NCI-H2081 treated with DMSO at 0.1 percent for 48 hours (cell line): ENCODE measurements around the gene CYP1A2.
"Not testable (repeated sequence)": the region's sequence is repeated elsewhere in the genome, so short reads cannot be mapped to it uniquely, and the experiment has no call there.

Source experiments
- DNase-seq: peaks from one replicate; lab custom pipeline; 2025; lab: John Stamatoyannopoulos, UW

CYP1A2 gene, protein sequence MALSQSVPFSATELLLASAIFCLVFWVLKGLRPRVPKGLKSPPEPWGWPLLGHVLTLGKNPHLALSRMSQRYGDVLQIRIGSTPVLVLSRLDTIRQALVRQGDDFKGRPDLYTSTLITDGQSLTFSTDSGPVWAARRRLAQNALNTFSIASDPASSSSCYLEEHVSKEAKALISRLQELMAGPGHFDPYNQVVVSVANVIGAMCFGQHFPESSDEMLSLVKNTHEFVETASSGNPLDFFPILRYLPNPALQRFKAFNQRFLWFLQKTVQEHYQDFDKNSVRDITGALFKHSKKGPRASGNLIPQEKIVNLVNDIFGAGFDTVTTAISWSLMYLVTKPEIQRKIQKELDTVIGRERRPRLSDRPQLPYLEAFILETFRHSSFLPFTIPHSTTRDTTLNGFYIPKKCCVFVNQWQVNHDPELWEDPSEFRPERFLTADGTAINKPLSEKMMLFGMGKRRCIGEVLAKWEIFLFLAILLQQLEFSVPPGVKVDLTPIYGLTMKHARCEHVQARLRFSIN

DNA sequence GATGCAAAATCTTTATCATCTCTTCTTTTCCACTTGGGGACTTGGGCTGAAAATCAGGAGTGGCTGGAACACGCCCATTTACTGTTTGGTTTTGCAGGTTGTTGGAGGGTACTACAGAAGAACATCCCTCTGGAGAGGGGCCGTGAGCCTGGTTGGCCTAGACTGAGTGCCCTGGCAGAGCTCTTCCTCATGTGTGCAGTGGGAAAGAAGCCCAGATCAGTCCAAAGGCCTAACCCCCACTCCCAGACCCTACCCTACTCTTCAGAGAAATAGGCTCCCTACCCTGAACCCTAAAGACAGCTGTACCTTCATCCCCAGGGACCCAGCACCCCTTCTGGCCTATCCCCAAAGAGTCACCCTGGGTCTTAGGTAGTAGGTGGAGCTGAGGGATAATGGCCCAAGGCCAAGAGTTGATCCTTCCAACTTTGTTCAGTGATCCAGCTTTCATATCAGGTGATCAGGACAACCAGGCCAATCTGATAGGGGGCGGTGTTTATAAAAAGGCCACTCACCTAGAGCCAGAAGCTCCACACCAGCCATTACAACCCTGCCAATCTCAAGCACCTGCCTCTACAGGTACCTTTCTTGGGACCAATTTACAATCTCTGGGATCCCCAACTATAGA, at the start of gene CYP1A2:
CYP1A2 (plus strand) TSS at position 524 of the 625 bp plus-strand sequence. CDS start 894 bp downstream, outside the sequence.
- DNase-seq, result no peak

DNA sequence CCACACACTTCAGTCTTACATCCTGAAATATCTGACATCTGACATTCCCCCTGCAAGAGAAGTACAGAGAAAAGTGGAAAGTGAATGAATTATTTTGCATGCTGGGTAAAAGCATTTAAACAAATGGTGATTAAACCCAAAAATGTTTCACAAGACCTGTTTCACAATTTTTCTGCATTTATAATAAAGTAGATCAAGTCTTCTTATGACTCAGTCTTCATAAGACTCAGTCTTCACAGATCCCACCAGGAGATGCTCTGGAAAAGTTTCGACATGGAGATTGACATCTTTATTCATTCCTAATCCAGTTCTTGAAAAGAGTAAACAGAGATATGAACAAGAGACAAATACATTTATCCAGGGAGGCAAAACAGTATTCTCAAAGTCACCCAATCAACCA, 39.6 kb upstream of the CYP1A2 start:
- no peak for DNase-seq

DNA sequence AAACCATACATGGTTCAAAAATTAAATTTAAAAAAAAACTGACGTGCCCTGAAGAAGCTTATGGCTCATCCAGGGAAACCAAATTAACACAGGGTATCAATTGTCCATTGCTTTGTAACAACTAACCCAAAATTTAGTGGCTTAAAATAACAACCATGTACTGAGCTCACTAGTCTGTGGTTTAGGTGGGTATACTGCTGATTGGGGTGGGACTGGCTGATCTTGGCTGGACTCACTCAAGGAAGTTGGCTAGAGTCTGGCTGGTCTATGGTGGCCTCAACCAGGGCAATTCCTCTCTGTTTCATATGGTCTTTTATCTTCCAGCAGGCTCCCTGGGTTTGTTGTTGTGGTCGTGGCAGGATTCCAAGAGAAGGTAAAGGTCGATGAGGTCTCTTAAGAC, 38.8 kb upstream of the CYP1A2 start:
- DNase-seq, result no peak

DNA sequence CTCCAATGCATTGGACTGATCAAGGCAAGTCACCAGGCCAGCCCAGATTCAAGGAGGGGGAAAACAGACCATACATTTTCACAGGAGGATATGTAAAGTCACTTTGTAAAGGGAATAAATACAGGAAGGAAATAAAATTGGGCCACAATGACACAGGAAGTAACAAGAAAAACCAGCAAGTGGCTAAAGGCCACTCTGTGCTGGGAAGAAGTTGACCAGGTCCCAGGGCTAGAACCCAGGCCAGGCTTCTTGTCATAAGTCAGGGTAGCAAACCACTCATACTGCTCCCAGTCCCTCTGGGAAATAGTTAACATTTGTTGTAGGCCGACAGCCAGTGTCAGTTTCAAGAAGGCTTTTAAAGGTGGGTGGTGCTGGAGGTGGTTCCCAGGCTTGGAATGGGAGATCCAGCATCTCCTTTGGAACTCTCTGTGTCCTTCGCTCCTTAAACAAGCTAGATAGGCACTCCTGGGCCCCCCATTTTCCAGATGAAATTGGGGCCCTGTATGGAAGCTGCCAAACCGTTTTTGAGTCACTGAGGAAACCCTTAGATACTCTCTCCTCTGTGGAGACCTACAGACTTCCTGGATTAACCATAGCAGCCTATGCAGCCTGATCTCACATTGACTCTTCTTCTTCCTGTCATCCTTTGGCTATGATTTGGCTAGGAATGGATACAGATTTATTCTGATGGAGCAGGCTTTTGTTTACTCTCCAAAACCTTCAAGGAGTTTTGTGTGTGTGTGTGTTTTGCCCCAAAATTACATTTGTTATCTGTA, 38.1 kb upstream of the CYP1A2 start:
- DNase-seq, result no peak

DNA sequence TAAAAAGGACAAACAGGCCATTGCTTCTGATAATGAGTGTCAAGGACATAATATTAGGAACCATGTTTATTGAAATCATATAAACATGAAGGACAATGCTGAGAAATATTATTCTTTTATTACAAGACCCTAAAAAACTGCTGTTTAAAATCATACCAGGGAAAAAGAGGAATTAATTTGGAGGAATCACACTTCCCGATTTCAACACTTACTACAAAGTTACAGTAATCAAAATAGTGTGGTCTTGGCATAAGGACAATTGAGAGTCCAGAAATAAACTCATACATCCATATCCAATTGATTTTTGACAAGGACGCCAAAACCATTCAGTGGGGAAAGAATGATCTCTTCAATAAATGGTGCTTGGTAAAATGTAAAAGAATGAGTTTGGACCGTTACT, 36.3 kb upstream of the CYP1A2 start:
- no peak for DNase-seq

DNA sequence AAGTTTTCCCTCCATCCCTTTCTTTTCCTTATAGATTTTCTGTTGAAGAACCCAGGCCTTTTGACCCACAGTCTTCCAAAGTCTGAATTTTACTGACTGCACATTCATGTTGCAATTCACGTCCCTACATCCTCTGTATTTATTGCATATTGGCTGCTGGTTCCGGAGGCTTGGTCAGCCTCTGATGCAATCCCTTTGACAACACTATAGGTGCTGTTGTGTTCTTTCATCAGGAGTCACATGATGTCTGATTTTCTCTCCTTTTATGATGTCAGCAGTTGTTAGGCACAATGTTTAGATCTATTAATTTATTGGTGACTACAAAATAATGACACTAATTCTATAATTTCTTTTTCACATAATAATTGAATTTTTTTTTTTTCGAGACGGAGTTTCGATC, 32.0 kb upstream of the CYP1A2 start:
- DNase-seq, result no peak

DNA sequence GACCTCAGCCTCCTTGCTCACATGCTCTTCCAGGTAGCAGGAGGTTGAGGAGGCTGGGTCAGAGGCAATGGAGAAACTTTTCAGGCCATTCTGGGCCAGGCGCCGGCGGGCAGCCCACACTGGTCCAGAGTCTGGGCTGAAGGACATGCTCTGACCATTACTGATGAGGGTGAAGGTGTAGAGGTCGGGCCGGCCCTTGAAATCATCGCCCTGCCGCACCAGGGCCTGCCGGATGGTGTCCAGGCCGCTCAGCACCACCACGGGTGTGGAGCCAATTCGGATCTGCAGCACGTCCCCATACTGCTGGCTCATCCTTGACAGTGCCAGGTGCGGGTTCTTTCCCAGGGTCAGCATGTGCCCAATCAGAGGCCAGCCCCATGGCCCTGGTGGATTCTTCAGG, 26.1 kb upstream of the CYP1A2 start:
- DNase-seq, result no peak

DNA sequence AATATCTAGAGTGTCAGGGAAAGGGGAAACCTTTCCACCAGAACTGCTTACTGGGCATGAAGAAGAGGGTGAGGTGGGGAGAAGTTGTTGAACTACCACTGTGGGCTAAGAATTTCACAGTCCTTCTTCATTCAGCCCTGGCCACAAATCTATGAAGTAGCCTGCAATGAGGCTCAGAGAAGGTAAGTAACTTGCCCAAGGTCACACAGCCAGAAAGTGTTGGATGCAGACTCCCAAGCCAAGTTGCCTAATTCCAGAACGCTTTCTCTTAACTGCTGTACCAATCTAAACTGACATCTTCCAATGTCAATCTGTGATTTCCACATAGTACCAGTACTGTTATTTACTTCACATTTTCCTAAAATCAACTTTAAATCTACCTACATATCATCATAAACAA, 25.5 kb upstream of the CYP1A2 start:
- no peak for DNase-seq

DNA sequence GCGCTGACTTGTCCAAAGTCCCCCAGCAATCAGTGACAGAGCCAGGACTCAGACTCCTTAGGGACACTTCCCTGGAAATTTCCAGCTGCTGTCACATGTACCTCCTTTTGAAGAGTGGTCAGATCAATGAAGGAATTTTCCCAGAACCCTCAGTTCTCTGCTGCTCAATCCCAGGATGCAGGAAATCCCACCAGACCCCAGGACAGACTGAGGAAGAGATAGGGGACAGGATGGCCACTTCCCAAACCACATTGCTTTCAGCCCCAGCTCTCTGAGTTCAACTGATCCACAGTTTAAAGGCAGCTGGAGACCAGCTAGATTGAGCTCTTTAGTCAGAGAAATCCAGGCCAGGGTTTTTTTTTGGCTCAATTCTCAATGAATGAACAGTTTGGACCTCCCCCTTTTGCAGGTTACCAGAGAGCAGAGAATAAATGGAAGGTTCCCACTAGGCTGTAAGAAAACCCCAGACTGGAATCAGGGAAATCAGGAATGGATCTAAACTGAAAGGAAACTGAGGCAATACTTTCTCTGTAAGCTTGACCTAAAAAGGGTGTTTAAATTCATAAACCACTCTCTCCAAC, 24.8 kb upstream of the CYP1A2 start:
- DNase-seq, result peak; percentile 34

DNA sequence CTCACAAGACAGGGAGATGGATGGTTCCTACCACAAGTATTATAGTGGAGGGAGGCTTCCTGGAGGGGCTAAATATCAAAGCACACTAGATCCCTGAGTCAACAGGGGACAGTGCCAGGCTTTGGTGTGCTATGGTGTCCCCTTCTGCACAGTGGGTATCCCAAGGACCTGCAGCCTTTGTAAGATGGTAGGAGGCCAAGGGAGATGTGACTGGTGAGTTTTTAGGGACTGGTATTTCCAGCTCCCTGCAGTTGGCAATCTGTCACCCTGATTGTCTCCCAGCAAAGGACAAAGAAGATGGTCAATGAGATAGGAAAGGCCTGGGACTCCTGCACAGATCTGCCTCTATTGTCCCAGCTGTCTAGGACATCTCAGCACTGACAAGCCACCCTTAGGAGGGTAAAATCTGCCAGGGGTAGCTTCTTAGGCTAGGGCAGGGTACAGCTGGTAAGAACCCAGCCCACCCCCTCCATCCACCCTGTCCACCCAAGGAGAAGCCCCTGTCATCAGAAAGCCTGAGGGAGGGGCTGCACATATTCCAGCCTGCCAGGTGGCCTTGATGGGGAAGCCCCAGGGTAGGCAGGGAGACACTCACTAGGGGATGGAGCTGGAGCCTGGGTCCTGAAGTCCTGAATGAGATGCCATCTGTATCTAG, 23.9 kb upstream of the CYP1A2 start:
- DNase-seq, result no peak

DNA sequence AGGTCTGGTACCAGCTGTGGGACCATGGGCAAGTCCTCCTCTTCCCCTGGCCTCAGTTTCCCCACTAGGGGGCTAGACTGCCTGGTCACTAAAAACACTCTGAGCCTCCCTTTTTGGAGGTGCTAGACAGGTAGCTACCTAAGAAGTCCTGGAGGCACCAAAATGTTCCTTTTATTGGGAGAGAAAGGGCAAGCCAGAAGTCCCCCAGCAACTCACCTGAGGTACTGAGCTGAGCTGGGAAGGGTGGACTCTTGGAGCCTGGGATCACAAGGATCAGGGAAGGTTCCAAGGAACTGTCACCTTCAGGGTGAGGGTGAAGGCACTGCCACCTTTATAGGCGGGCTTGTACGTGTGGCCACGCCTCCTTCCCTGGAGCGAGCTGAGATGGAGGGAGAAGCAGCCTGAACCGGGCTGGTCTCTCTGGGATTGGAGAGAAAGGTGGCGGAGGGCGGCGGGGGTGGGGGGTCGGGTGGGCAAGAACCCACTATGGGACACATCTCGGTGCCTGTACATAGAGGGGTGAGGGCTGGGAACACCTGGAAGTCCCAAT, 23.3 kb upstream of the CYP1A2 start, which contains the start of gene CYP1A1:
CYP1A1 (minus strand) TSS at position 304 of the 550 bp plus-strand sequence. CDS start 2,431 bp downstream, outside the sequence.
- DNase-seq, result no peak

DNA sequence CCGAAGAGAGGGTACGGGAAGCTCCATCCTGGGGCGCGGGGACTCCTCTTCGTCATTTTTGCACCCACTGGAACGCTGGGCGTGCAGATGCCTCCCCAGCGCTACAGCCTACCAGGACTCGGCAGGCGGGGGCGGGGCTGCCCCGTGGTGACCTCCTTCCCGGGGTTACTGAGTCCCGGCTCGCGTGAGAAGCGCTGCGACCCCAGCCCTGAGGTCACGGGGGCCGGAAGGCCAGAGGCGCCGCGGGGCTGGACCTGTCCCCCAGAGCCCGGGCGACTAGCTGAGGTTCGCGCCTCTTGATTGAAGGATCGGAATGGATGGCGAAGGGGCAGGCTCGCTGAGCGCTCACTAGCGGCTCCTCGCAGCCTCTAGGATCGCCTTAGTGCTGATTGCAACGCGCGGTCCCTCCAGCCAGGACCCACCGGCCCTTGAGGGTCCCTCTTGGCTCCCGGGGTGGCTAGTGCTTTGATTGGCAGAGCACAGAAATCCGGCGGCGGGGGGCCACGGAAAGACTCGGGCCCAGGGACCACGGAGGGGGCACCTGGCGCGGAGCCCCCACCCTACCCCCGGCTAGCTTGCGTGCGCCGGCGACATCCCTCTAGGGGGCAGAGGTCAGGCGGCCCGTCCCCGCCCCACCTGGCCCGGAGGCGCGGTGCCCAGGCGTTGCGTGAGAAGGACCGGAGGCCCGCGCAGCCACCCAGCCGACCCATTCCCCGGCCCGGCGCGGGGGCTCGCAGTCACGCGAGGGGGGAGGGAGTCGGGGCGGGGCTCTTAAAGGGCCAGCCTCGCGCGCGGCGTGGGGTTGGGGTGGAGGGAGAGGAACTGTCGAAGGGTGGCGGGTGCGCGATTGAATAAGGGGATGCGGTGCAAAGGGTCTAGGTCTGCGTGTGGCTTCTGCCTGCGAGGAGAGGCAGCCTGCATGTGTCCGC, 22.5 kb upstream of the CYP1A2 start:
- no peak for DNase-seq

DNA sequence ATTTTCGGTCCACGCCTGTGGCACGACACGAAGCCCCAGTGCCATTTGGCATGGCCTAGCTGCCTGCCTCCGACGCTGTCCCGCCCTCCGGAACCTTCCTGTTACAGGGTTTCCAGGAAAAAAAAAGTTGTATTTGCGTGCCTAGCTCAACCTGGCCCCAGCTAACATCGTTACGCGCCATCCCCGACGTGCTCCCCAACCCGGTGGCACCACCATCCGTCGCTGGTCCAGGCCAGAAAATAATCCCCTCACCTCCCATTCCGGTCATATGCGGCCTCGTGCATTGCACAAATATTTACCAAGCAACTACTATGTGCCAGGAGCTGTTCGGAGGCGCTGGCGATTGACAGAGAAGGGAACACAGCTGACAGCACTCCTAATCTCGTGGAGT, 21.9 kb upstream of the CYP1A2 start:
- DNase-seq, result no peak

DNA sequence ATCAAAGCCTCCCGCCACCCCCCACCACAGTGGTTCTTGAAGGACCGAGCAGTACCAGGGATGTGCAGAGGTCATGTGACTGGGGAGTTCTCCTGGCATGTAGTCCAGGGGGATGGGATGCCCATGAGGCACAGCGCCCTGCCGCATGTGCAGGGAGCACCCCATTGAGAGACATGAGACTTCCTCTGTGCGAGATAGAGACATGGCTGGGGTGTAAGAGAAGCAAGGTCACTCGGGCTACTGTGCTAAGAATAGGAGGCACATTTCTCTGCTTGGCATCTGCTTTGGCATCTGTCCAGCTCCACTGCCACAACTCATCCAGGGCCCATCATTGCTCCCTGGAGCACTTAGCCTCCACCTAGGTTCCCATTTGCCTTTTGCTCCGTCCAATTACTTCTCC, 20.9 kb upstream of the CYP1A2 start:
- DNase-seq, result no peak

DNA sequence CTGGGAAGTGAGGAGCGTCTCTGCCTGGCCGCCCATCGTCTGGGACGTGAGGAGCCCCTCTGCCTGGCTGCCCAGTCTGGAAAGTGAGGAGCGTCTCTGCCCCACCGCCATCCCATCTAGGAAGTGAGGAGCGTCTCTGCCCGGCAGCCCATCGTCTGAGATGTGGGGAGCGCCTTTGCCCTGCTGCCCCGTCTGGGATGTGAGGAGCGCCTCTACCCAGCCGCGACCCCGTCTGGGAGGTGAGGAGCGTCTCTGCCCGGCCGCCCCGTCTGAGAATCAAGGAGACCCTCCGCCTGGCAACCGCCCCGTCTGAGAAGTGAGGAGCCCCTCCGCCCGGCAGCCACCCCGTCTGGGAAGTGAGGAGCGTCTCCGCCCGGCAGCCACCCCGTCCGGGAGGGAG, 19.9 kb upstream of the CYP1A2 start:
- not testable (repeated sequence) for DNase-seq

DNA sequence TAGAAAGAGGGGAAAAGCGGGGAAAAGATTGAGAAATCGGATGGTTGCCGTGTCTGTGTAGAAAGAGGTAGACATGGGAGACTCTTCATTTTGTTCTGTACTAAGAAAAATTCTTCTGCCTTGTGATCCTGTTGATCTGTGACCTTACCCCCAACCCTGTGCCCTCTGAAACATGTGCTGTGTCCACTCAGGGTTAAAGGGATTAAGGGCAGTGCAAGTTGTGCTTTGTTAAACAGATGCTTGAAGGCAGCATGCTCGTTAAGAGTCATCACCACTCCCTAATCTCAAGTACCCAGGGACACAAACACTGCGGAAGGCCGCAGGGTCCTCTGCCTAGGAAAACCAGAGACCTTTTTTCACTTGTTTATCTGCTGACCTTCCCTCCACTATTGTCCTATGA, 19.3 kb upstream of the CYP1A2 start:
- not testable (repeated sequence) for DNase-seq

DNA sequence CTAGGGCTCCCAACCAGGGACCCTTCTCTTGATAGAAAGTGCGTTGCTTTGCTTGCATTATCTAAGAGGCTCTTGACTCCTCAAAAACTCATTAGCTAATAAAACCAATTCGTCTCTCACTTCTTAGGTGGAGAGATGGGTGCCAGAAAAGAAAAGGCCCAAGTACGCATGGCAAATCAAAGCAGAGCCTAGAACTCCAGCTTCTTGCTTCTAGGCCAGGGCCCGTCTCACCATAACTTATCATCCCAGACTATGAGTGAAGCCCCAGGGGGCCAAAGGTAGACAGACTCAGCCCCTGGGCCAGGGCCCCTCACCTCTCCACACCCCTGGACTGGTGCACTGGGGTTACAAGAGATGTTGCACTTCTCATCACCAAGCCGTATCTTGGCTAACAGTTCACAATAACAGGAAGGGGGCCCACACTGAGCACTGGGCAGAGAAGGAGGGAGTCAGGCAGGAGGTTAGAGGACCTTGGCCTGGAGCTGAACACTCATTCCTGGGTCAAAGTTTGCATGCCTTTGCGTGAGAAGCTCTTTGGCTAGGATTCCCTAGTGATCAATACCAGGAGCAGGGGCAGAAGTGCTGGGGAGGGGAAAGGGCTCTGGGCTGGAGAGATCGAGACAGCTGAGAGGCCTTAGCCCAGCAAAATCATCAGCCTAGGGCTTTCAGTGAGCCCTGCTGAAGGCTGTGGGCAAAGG, 17.9 kb upstream of the CYP1A2 start:
- no peak for DNase-seq

DNA sequence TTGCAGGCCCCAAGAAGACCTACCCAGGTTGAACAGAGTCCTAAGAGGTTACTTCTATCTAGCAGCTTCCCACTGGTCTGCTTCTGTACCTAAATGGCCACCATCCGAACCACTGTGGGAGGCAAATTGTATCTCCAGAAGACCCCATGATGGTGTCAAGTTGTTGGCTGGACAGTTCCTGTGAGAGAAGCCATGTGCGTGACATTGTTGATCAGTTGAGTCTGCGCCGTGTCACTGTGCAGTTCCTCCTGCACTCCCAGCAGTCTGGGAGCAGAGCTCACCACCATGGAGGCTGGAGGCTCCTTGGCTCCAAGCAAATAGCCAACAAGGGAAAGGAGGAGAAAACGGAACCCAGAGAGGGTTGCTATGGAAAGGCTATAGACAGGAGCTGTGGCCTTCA, 15.8 kb upstream of the CYP1A2 start:
- no peak for DNase-seq

DNA sequence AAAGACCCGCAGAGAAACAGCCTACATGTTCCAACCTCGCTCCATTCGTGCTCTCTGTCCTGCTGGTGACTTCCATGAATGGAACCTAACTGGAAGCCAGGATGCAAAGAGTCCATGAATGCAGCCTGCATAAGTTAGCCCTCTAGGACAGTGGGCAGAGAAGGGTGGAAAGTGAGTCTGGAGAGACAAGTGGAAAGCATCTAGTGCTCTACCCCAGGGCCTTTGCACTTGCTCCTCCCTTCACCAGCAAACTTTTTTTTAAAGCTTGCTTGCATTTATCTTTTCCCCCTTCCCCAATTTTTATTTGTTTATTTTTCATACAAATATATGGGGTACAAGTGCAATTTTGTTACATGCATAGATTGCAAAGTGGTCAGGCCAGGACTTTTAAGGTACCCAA, 15.4 kb upstream of the CYP1A2 start:
- no peak for DNase-seq

DNA sequence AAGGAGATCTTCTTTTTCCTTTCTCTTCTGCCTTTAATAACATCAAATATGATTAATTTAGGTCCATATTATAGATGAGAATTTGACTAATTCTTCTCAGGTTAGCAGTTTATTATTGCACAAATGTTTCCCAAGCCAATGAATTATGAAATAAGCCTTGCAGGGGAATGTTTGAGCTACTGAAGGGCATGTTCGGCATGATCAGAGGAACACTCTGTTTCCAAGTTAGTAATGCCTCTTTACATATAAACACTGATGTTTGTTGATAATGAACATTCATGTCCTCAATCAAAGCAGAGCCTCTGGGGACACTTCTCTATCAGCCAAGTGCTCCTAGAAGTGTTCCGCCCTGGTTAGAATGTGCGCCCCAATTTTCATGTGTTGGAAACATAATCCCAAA, 13.3 kb upstream of the CYP1A2 start:
- no peak for DNase-seq
